ENCODE measurements around the gene ACAP2. TPM values are rescaled to one million over a fixed set of nuclear protein-coding genes. Genes with fewer than 3 reads are reported as not detected.
"Not testable (repeated sequence)": the region's sequence is repeated elsewhere in the genome, so short reads cannot be mapped to it uniquely, and the experiment has no call there.

Gene ACAP2
- total RNA-seq, 2 experiments from 2014 or later = 41.1 to 42.9 TPM

DNA sequence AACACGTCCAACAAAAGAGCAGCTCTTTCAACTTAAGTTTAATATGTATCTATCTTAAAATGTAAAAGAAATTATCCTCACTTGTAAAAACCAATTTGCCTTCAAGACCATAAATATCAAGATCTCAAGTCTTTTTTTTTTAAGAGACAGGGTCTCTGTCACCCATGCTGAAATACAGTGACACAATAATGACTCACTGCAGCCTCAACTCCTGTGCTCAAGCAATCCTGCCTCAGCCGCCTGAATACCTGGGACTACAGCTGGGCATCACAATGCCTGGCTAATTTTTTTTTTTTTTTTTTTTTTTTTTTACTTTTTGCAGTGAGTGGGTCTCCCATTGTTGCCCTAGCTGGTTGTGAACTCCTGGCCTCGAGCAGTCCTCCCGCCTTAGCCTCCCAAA, 26.0 kb downstream of the ACAP2 start:
- Mint-ChIP-seq H3K9me3 (no peaks in the 10 kb centered on the region), H3K4me1 (peaks cover 40% of the 10 kb centered on the region), H3K4me3 (no peak overlapping the region), H3K36me3 (peaks cover 13% of the 10 kb centered on the region), H3K27me3 (no peaks in the 10 kb centered on the region), H3K27ac (no peak overlapping the region)
- no peak for DNase-seq

DNA sequence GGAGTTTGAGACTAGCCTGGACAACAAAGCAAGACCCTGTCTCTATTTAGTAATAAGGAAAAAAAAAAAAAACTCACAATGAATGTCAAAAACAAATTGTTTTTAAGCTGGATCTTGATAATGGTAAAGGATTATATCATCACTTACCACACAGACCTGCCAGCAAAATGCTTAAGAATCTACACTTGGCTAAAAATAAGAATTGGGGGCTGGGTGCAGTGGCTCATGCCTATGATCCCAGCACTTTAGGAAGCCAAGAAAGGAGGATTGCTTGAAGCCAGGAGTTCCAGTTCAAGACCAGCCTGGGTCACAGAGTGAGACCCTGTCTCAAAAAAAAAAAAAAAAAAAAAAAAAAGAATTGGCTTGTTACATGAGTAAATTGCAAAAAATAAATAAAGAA, 31.0 kb downstream of the ACAP2 start:
- H3K4me1 Mint-ChIP-seq = peaks cover 57% of the 10 kb centered on the region
- H3K9me3 Mint-ChIP-seq = peaks cover 4% of the 10 kb centered on the region
- H3K36me3 Mint-ChIP-seq = peaks cover 47% of the 10 kb centered on the region
- DNase-seq = no peak
- no peaks in the 10 kb centered on the region for H3K27me3 Mint-ChIP-seq
- H3K4me3 Mint-ChIP-seq = no peak overlapping the region
- no peak overlapping the region for H3K27ac Mint-ChIP-seq

DNA sequence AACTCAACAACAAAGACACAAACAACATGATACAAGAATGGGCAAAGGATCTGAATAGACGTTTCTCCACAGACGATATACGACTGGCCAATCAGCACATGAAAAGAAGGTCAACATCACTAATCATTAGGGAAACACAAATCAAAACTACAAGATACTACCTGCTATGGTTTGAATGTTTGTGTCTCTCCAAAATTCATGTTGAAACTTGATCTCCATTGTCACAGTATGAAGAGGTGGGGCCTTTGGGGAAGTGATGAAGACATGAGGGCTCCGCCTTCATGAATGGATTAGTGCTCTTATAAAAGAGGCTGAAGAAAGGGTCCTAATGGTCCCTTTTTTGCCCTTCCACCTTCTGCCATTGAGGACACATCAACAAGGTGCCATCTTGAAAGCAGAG, 32.3 kb downstream of the ACAP2 start:
- Mint-ChIP-seq H3K4me3 (no peak overlapping the region), H3K4me1 (peaks cover 64% of the 10 kb centered on the region), H3K36me3 (peaks cover 57% of the 10 kb centered on the region), H3K27ac (peak overlapping the region; percentile 43), H3K27me3 (no peaks in the 10 kb centered on the region), H3K9me3 (peaks cover 12% of the 10 kb centered on the region)
- no peak for DNase-seq

DNA sequence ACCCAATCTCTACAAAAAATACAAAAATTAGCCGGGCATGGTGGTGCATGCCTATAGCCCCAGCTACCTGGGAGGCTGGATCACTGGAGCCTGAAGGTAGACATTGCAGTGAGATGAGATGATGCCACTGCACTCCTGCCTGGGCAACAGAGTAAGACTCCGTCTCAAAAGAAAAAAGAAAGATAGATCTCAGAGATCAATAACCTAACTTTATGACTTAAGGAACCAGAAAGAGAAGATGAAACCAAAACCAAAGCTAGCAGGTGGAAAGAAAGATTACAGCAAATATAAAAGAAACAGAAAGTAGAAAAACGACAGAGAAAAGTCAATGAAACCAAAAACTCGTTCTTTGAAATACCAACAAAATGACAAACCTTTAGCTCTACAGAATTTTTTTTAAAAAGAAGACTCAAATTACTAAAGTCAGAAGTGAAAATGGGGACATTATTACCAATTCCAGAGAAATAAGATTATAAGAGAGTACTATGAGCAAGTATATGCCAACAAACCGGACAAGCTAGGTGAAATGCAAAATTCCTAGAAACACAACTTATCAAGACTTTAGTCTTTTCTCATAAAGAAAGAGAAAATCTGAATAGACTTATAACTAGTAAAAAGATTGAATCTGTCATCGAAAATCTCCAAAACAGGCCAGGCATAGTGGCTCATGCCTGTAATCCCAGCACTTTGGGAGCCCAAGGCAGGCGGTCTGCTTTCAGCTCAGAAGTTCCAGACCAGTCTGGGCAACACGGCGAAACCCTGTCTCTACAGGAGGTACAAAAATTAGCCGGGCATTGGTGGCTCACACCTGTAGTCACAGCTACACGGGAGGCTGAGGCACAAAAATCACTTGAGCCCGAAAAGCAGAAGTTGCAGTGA, 35.0 kb downstream of the ACAP2 start:
- Mint-ChIP-seq H3K4me1 (peaks cover 48% of the 10 kb centered on the region), H3K9me3 (peaks cover 12% of the 10 kb centered on the region), H3K36me3 (peaks cover 61% of the 10 kb centered on the region), H3K27ac (peak overlapping the region; percentile 81), H3K27me3 (no peaks in the 10 kb centered on the region), H3K4me3 (peak overlapping the region; percentile 56)
- DNase-seq = peak; percentile 11

DNA sequence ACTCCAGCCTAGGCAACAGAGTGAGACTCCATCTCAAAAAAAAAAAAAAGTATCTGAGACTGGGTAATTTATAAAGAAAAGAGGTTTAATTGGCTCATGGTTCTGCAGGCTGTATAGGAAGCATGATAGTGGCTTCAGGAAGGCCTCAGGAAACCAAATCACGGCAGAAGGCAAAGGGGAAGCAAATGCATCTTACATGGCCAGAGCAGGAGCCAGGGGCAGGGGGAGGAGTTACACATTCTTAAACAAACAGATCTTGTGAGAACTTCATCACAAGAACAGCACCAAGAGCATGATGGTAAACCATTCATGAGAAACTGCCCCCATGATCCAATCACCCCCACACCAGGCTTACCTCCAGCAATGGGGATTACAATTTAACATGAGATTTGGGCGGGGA, 37.2 kb downstream of the ACAP2 start:
- Mint-ChIP-seq H3K36me3 (peaks cover 47% of the 10 kb centered on the region), H3K4me3 (no peak overlapping the region), H3K4me1 (peaks cover 58% of the 10 kb centered on the region), H3K9me3 (peaks cover 12% of the 10 kb centered on the region), H3K27ac (no peak overlapping the region), H3K27me3 (no peaks in the 10 kb centered on the region)
- no peak for DNase-seq

DNA sequence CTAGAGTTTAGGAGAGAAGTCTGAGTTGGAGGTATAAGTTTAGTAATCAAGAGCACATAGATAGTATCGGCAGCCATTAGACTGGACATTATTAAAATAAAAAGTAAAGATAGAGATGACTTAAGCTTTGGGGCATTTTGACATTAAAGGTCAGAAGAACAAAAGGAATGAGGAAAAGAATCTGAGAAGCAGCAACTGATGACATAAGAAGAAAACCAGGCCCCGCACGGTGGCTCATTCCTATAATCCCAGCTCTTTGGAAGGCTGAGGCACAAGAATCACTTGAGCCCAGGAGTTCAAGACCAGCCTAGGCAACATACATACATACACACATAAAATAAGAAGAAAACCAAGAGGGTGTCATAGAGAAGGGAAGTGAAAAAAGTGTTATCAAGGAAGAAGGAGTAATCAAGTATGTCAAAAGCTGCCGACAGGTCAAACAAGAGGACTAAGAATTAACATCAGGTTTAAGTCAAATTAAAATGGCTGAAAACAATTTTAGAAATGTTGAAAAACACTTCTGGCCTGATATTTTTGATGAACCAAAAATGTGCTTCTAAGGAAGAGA, 38.9 kb downstream of the ACAP2 start:
- Mint-ChIP-seq H3K4me3 (no peak overlapping the region), H3K27me3 (no peaks in the 10 kb centered on the region), H3K9me3 (peaks cover 12% of the 10 kb centered on the region), H3K36me3 (peaks cover 35% of the 10 kb centered on the region), H3K4me1 (peaks cover 51% of the 10 kb centered on the region), H3K27ac (no peak overlapping the region)
- DNase-seq = no peak

DNA sequence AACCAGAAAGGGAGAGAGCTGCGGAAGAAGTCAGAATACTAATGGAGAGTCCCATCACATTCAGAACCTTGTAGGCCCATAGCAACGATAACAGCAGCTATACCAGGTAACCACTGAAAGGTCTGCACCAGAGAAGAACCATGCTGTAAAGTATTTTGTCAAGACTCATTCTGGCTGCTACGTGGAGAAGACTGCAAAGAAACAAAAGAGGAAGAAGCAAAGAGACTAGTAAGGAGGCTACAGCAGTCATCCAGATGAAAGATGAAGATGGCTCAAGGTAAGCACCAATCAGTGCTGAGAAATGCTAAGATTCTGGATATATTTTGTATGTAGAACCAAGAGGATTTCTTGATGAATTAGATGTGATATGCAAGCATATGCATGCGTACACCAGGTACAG, 39.6 kb downstream of the ACAP2 start:
- H3K4me3 Mint-ChIP-seq = no peak overlapping the region
- no peak overlapping the region for H3K27ac Mint-ChIP-seq
- peaks cover 10% of the 10 kb centered on the region for H3K9me3 Mint-ChIP-seq
- H3K36me3 Mint-ChIP-seq = peaks cover 32% of the 10 kb centered on the region
- no peak for DNase-seq
- H3K4me1 Mint-ChIP-seq = peaks cover 48% of the 10 kb centered on the region
- no peaks in the 10 kb centered on the region for H3K27me3 Mint-ChIP-seq

DNA sequence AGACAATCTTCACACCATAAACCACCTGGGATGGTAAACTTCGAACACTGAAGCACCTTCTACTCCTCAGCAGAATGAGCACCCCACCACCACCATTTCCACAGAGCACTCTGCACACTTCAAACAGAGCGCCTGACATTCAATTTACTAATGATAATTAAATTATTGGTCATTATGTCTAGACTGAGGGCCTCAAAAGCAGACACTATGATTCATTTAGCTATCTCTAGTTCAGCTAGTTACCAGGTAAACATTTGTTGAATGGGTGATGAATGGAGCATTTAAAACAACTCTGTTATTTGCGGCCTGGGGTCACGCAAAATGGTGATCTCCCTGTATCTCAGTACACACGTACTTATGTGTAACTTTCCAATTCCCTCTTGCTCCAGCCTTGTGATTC, 40.9 kb downstream of the ACAP2 start:
- Mint-ChIP-seq H3K9me3 (peaks cover 7% of the 10 kb centered on the region), H3K36me3 (peaks cover 22% of the 10 kb centered on the region), H3K27me3 (no peaks in the 10 kb centered on the region), H3K27ac (no peak overlapping the region), H3K4me3 (no peak overlapping the region), H3K4me1 (peaks cover 48% of the 10 kb centered on the region)
- no peak for DNase-seq

DNA sequence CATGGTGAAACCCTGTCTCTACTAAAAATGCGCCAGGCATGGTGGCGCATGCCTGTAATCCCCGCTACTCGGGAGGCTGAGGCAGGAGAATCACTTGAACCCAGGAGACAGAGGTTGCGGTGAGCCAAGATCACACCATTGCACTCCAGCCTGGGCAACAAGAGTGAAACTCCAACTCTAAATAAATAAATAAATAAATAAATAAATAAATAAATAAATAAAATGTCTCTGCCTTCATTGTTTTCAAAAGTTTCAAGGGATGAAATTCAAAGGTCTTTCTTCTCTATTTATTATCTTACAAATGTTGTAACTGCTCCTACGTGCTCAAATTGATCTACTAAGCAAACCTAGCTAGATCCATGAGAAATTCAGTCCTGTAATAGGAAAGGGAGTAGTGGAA, 44.4 kb downstream of the ACAP2 start:
- H3K27me3 Mint-ChIP-seq, H3K4me3 Mint-ChIP-seq, DNase-seq, H3K27ac Mint-ChIP-seq, H3K36me3 Mint-ChIP-seq, H3K9me3 Mint-ChIP-seq: not testable (repeated sequence)
- peaks cover 41% of the 10 kb centered on the region for H3K4me1 Mint-ChIP-seq

DNA sequence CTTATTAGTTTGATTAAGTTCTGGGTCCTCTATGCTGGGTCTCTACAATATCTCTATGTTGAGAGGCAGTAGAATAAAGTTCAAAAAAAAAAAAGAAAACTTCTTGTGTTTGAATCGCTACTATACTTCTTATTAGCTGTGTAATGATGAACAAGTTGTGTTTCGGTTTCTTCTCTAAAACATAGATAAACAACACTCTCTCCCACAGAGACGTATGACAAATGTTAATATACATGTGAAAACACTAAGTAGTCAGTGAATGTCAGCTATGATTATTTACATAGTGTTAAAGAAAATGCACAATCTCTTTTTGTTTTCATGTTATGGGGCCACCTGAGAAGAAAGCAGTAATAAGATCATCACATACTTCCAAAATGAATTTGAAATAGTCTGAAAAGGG, 45.3 kb downstream of the ACAP2 start:
- H3K27me3 Mint-ChIP-seq = no peaks in the 10 kb centered on the region
- H3K4me1 Mint-ChIP-seq = peaks cover 49% of the 10 kb centered on the region
- no peak overlapping the region for H3K4me3 Mint-ChIP-seq
- peaks cover 6% of the 10 kb centered on the region for H3K36me3 Mint-ChIP-seq
- no peak for DNase-seq
- H3K9me3 Mint-ChIP-seq = no peaks in the 10 kb centered on the region
- H3K27ac Mint-ChIP-seq = no peak overlapping the region

DNA sequence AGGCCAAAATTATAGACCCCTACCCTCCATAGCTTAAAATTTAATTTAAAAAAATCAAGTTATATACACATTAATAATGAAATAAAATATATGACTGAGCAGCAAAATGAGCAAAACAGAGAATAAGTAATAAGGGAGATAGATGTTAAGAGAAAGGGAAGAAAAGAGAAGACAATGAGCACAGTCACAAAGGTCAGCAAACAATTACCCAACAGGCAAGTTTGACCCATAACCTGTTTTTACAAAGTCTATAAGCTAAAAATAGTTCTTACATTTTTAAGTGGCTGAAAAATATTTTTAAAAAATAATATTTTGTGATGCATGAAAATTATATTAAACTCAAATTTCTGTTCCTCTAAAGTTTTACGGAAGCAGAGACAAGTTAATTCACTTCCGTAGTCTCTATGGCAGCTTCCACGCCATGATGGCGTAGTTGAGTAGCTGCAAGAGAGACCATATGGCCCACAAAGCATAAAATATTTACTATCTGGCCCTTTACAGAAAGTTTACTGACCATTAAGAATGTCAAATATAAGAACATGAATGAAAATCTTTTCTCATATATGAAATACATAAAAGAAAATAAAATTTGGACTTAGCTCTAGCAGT, 47.5 kb downstream of the ACAP2 start:
- Mint-ChIP-seq H3K27ac (no peak overlapping the region), H3K4me3 (no peak overlapping the region), H3K27me3 (no peaks in the 10 kb centered on the region), H3K9me3 (no peaks in the 10 kb centered on the region), H3K36me3 (peaks cover 10% of the 10 kb centered on the region), H3K4me1 (peaks cover 32% of the 10 kb centered on the region)
- no peak for DNase-seq

DNA sequence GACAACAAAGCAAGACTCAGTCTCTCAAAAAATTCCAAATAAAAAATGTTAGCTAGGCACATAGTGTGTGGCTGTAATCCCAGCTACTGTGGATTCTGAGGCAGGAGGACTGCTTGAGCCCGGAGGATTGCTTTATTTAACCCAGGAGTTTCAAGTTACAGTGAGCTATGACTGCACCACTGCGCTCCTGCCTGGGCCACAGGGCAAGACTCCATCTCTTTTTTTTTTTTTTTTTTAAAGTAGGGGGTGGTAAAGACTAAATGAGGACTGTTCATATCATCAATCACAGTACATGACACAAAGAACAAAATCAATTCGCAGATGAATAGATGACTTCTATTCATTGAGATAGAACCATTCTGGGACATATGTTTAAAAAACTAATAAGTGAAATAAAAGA, 48.1 kb downstream of the ACAP2 start:
- peaks cover 30% of the 10 kb centered on the region for H3K4me1 Mint-ChIP-seq
- peaks cover 10% of the 10 kb centered on the region for H3K36me3 Mint-ChIP-seq
- H3K27me3 Mint-ChIP-seq = no peaks in the 10 kb centered on the region
- no peak overlapping the region for H3K27ac Mint-ChIP-seq
- no peak overlapping the region for H3K4me3 Mint-ChIP-seq
- no peak for DNase-seq
- H3K9me3 Mint-ChIP-seq = no peaks in the 10 kb centered on the region

DNA sequence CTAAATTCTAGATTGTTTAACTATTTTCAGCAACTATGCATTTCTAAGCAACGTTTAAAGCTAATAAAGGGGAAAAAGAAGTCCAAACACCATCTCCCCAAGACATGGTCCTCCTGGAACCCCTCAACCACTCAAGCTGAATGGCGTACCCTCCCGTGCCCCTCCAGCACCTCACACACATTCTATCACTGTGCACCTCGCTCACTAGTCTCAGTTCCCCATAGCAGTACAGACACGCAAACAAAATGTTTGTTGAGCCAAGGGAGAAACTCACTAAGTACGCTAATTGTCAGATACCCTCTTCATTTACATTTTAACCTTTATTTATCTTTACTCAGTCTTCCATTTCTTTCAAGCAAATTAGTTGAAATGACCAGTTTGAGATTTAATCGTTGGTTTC, 48.8 kb downstream of the ACAP2 start:
- Mint-ChIP-seq H3K36me3 (peaks cover 8% of the 10 kb centered on the region), H3K4me1 (peaks cover 30% of the 10 kb centered on the region), H3K9me3 (no peaks in the 10 kb centered on the region), H3K27ac (no peak overlapping the region), H3K4me3 (no peak overlapping the region), H3K27me3 (no peaks in the 10 kb centered on the region)
- no peak for DNase-seq

DNA sequence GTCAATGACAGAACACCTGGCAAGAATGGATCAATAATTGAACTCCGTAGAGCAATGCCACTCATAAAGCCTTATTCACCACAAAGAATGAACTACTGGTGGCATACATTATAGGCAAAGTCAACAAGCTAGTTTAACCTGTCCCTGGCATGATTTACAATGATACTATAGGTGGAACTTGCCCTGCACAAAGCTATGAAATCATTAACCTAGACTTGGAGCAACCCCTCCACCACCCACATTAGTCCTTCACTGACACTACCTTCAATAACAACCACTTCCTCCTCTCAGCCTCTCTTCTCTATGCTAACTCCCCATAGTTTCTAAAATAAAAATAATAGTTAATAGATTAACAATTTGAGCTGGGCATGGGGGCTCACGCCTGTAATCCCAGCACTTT, 54.4 kb downstream of the ACAP2 start:
- Mint-ChIP-seq H3K36me3 (peaks cover 11% of the 10 kb centered on the region), H3K27ac (no peak overlapping the region), H3K27me3 (no peaks in the 10 kb centered on the region), H3K4me1 (peaks cover 23% of the 10 kb centered on the region), H3K9me3 (no peaks in the 10 kb centered on the region), H3K4me3 (no peak overlapping the region)
- no peak for DNase-seq

DNA sequence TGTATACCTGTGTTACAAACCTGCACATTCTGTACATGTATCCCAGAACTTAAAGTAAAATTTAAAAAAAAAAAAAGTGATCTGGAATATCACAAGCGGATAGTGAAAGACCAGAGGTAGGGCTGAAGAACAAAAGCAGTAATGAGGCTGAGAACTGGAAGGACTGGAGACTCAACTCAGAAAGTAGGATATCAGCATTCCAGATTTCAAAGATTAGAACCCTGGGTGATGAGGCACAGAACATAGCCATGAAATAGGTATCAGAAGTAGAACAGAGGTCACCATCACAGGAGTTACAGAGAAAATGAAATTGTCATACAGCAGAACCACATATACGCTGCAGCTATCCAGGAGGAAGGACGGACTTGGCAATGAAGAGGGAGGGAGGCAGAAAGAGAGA, 56.1 kb downstream of the ACAP2 start:
- H3K4me3 Mint-ChIP-seq = no peak overlapping the region
- peaks cover 12% of the 10 kb centered on the region for H3K36me3 Mint-ChIP-seq
- peaks cover 23% of the 10 kb centered on the region for H3K4me1 Mint-ChIP-seq
- no peak overlapping the region for H3K27ac Mint-ChIP-seq
- H3K27me3 Mint-ChIP-seq = no peaks in the 10 kb centered on the region
- DNase-seq = no peak
- H3K9me3 Mint-ChIP-seq = no peaks in the 10 kb centered on the region

DNA sequence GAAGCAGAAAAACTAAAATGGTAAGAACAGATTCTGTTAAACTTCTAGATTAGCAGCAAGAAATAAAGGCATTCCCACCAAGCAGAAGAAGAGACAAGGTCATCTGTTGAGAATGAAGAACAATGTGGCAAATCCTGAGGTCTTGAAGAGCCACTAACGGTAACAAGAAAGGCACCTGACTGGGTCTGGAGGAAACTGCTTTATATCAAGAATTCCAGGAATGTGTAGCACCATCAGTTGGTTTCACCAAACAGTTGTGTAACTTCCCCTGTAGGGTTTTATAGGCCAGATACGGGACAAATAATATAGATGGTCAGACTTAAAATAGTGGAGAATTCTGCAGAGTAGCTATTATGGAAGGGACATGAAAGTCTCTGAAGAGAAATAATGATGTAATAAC, 57.3 kb downstream of the ACAP2 start:
- H3K4me3 Mint-ChIP-seq = no peak overlapping the region
- peaks cover 10% of the 10 kb centered on the region for H3K36me3 Mint-ChIP-seq
- H3K9me3 Mint-ChIP-seq = no peaks in the 10 kb centered on the region
- no peak for DNase-seq
- peaks cover 27% of the 10 kb centered on the region for H3K4me1 Mint-ChIP-seq
- no peaks in the 10 kb centered on the region for H3K27me3 Mint-ChIP-seq
- no peak overlapping the region for H3K27ac Mint-ChIP-seq

All from activated naive CD8-positive, alpha-beta T cell treated with anti-CD3 and anti-CD28 coated beads for 36 hours (primary cell).